NB4 (cell line): ENCODE results near the gene RICTOR.

Experiments used
- POLR2A ChIP-seq: IDR thresholded peaks from 2 replicates; pipeline ENCODE4 v1.6.1; 2011; ENCODE audit warnings: mild to moderate bottlenecking; ENCODE audit not compliant: insufficient read length; ENCODE audit errors: extremely low read depth
- TF ChIP-seq, protein P1 (sequence below): IDR thresholded peaks from one replicate; pipeline ENCODE4 v1.5.1; 2012; ENCODE audit warnings: low read depth, low read length

DNA sequence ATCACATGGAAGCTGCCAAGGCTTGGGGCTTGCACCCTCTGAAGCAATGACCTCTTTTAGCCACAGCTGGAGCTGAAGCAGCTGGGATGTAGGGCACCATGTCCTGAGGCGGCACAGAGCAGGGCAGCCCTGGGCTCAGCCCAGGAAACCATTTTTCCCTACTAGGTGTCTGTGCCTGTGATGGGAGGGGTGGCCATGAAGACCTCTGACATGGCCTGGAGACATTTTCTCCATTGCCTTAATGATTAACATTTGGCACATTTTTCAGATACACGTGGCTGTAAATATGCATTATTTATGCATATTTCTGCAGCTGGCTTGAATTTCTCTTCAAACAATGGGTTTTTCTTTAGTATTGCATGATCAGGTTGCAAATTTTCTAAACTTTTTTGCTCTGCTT is 146.7 kb downstream of the RICTOR start:
- TF ChIP-seq, protein P1, sequence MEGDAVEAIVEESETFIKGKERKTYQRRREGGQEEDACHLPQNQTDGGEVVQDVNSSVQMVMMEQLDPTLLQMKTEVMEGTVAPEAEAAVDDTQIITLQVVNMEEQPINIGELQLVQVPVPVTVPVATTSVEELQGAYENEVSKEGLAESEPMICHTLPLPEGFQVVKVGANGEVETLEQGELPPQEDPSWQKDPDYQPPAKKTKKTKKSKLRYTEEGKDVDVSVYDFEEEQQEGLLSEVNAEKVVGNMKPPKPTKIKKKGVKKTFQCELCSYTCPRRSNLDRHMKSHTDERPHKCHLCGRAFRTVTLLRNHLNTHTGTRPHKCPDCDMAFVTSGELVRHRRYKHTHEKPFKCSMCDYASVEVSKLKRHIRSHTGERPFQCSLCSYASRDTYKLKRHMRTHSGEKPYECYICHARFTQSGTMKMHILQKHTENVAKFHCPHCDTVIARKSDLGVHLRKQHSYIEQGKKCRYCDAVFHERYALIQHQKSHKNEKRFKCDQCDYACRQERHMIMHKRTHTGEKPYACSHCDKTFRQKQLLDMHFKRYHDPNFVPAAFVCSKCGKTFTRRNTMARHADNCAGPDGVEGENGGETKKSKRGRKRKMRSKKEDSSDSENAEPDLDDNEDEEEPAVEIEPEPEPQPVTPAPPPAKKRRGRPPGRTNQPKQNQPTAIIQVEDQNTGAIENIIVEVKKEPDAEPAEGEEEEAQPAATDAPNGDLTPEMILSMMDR: no peak
- TF ChIP-seq POLR2A: no peak
